Fibroblast of pulmonary artery (primary cell): Measurements from ENCODE around the gene CCR7.

Experiments
- DNase-seq: peaks from one replicate; pipeline ENCODE4 v3.0.0-alpha.2; 2010; ENCODE audit warnings: low read depth
- H3K4me3 ChIP-seq: replicated peaks from 2 replicates; pipeline ENCODE4 v1.5.1; 2011; ENCODE audit warnings: low read depth, mild to moderate bottlenecking, control low read depth, low read length, moderate library complexity
- CTCF ChIP-seq: IDR thresholded peaks from 2 replicates; pipeline ENCODE4 v1.5.1; 2011; ENCODE audit warnings: mild to moderate bottlenecking, control low read depth, low read length, inconsistent platforms; ENCODE audit errors: missing control alignments

The CCR7 gene

GRCh38 chr17:40516581-40517285 is 48.5 kb downstream of the CCR7 start:
- H3K4me3 ChIP-seq, result no peak overlapping the region
- no peak for DNase-seq

GRCh38 chr17:40515491-40516041 is 49.7 kb downstream of the CCR7 start:
- no peak for DNase-seq
- TF ChIP-seq CTCF, result no peak
- no peak overlapping the region for H3K4me3 ChIP-seq

More at GRCh38 chr17:40516581-40517285, 48.5 kb downstream of the CCR7 start:
- no peak for TF ChIP-seq CTCF

GRCh38 chr17:40515011-40515410 is 50.3 kb downstream of the CCR7 start:
- TF ChIP-seq CTCF, result no peak
- DNase-seq, result no peak

GRCh38 chr17:40514013-40514875 is 51.0 kb downstream of the CCR7 start:
- no peak for DNase-seq
- H3K4me3 ChIP-seq, result no peak overlapping the region
- TF ChIP-seq CTCF, result no peak

More at GRCh38 chr17:40515011-40515410, 50.3 kb downstream of the CCR7 start:
- no peak overlapping the region for H3K4me3 ChIP-seq

- TF ChIP-seq CTCF, result no peak
- H3K4me3 ChIP-seq, result no peak overlapping the region
- DNase-seq, result no peak
These were observed 53.5 kb downstream of the CCR7 start for GRCh38 chr17:40511667-40512220.

GRCh38 chr17:40511136-40511535 is 54.1 kb downstream of the CCR7 start:
- no peak overlapping the region for H3K4me3 ChIP-seq
- TF ChIP-seq CTCF, result no peak
- DNase-seq, result no peak
